Measurements from ENCODE around the gene CKLF.
"Not testable (repeated sequence)": the region's sequence is repeated elsewhere in the genome, so short reads cannot be mapped to it uniquely, and the experiment has no call there.

Gene CKLF, protein sequence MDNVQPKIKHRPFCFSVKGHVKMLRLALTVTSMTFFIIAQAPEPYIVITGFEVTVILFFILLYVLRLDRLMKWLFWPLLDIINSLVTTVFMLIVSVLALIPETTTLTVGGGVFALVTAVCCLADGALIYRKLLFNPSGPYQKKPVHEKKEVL

DNA sequence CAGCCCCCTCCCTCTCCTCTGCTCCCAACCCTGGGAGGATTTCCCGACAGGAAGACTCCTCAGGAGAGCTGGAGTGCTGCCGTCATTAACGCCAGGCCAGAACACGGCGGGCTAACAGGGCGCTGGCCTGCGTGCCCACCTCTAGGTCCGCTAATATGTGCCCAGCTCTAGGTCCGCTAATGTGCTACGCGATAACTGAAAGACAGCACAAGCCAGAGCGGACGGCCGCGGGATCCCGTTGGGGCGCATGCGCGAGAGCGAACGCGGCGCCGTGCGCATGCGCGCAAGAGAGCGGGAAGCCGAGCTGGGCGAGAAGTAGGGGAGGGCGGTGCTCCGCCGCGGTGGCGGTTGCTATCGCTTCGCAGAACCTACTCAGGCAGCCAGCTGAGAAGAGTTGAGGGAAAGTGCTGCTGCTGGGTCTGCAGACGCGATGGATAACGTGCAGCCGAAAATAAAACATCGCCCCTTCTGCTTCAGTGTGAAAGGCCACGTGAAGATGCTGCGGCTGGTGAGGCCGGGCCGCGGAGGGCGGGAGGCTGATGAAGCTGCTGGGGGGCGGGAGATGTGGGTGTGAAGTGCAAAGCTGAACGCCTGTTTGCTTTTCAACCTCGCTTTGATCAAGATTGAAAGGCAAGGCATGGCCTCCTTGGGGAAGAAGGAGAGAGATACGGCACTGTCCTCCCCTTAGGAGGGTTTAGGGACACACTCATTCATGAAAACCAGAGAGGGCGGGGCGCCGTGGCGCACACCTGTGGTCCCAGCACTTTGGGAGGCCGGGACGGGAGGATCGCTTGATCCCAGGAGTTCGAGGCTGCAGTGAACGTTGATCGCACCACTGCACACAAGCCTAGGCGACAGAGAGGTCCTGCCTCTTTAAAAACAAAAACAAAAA lies at the start of gene CKLF:
CKLF (plus strand) TSS at position 291 of the 892 bp plus-strand sequence; CDS start at position 431, 140 bp downstream.
- peak; percentile 75 to 76 for DNase-seq

DNA sequence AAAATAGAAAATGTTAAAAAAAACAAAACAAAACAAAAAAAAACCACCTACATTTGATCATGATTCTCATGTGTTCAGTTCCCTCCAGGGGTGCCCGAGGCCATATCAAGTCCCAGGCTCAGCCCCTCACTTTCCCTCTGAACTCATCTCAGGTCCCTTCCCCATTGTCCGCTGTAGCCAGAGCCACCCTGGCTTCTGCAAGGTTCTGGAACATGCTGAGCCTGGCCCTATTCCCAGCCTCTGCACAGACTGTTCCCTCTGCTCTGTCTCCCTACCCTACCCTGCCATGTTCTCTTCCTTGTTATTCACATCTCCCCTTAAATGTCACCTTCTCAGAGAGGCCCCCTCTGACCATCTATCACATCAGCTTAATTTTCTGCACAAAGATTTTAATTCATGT lies 49.3 kb upstream of the CKLF start:
- no peak for DNase-seq

DNA sequence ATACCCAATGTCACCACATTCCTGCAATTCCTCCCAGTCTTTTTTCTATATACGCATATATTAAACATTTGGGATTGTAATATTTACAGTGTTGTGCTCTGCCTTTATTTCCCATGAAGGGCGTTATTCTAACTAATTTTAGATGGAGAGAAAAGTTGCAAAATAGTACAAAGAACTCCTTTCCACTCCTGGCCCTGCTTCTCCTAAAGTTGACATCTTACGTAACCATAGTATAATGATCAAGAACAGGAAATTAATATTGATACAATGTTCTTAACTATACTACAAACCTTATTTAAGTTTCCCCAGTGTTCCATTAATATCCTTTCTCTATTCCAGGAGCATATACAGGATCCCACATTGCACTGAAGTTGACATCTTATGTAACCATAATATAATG lies 48.8 kb upstream of the CKLF start:
- no peak for DNase-seq

DNA sequence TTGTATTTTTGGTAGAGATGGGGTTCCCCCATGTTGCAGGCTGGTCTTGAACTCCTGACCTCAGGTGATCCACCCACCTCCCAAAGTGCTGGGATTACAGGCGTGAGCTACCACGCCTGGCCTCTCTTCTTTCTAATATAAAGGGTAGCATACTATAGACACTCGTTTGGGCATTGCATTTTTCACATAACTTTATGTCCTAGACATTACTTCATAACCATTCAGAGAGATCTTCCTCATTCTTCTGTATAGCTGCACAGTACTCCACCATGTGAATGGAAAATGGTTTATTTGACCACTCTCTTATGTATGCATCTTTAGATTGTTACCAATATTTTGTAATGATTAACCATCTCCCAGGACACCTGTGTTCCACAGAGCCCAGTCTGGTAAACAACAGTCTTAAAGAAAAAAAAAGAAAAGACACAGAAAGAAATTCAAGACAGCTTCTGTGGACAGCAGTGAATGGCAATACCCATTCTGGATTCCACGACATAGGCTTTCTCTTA lies 44.6 kb upstream of the CKLF start:
- DNase-seq: no peak

DNA sequence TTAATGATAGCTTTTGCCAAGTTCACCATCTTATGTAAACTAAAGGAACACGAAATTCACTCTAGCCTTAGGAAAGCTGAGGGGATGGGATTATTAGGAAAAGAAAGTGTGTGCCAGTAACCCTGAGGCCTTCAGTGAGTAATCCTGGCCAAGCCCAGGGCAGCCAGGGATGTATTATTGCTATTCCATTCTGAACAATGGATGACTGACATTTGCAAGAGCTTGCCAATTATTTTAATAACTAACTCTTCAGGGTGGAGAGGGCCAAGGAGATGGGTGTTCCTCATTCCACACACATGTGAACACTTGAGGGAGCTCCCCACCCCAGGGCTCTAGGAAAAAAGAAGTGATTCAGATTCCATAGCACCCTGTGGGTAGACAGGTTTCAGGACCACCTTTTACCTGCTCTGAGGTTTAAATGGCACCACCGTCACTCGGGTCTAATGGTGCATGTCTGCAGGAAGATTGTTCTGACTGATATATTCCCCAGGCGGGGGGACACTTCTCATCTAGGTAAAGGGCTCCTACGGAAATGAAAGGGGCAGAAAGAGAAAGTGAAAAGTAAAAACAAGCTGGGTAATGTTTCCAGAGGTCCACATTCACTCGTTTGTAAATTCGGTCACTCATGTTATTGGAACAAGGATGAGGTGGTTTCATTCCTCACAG lies 44.0 kb upstream of the CKLF start:
- no peak for DNase-seq

DNA sequence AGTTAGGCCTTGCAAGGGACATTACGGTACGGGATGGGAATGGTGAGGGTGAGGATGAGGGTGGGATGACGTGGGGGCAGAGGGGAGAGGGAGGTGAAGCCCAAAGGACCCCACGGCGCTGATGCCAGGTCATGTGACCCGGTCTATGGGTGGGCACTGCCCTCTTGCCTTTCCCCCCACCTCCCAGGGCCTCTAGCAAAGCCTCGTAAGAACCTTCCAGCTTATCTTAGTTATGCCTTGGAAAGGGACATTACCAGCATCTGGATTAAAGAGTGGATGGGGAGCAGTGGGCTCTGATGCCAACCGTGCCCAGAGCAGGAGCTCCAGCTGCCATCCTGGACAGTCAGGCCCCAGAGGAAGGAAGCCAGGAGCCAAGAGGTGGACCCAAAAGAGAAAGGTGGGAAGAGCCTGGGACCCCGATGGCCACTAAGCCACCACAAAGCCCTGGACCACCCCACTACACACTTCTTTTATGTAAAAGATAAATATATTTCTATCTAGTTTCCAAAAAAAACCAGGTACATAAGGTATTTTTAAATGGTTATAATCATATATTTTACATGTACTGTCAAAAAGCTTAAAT lies 43.4 kb upstream of the CKLF start:
- DNase-seq: no peak

DNA sequence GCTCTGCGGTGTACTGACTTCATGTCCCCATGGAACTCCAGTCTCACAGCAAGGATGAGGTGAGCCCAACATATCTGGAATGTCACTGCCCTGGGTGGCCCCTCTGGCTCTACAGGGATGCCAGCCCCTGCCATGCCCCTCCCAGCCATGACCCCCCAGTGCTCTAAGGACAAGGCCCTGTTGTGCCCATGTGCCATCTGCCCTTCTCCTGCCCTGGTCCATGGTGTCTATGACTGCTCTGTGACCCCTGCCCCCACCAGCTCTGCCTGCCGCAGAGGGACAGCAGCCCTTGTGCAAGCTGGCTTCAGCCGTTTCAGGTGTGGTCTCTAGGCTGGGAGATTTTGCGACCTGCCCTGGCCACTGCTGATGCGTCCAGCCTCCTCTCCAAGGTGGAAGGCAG lies 42.8 kb upstream of the CKLF start:
- no peak for DNase-seq

DNA sequence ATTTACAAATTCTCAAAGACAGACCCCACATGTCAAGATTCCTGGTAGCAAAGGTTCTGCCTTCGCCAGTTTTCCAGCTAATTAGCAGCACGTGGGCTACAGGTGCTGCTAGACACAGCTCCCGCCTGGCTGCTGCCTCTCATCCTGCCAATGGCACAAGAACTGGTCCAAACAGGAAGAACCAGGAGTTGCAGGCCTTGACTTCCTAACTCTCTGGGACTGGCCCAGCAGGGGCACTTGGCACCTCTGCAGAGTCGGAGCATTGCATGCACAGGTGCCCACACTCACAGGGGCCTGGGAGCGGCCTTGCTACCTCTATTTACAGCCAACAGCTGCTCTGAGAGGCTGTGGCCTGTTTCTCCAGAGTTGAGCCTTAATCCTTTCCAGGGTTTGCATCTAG lies 42.1 kb upstream of the CKLF start:
- DNase-seq: no peak

DNA sequence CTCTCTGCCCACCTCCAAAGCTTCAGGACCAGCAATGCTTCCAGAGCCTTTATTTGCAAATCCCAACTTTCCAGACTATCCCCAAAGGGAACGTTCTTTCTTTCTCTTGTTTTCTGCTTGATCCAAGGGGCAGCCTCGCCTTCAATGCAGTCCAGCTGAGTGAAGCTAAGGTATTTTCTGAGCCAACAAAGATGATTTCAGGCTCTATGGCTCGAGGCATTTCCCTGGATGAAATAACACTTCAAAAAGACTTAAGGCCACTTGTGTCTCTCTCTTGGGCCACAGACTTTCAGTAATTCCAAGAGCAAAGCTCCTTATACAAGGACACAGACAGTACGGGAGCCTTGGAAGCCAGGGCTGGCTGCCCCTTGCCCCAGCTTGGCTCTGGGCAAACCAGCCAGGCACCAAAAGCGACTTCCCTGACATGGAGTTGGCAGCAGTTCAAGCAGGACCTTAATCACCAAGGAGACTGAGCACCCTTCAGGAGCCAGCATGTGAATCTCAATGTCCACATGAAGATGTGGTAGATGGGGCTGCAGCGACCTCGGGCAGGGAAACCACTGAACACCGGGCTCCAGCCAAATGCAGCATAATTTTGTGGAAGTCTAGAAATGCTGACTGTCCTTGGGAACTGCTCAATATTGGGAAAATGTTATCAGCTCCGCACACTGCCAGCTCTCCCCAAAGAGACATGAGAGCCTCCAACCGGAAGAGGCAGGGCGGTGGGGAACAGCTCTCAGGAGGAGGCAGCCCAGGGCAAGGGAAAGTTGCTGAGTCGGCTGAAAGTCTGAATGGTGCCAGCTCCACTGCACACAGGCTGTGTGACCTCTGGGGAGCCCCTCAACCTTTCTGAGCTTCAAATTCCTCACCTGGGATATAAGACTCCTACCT lies 41.4 kb upstream of the CKLF start:
- DNase-seq: no peak

DNA sequence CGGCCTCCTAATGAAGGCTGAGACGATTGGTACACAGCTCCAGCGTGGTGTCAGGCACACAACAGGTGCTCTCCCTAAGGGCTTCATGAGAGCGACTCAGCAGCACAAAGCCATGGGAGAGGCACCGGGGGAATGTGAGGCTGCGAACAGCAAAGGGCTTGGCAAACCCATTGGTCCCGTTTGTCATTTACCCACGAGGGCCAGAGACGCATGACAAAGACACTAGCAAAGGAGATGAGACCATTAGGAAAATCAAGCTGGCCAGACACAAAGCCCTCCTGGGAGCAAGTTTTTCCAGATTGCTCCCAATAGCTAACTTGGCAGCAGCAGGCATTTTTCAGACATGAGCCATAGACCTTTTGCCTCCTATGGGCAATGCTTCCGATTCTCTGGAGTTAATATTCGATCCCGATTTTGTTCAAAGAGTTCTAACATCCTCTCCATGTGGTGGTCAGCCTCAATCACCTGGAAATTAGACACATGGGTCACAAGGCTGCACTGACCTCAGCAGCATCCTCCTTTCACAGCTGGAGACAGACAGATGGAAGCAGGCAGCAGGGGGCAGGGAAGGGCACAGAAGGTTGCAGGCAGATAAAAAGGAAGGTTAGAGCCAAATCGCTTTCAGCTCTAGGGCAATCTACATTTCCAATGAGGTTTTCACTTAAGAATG lies 40.6 kb upstream of the CKLF start:
- DNase-seq: no peak

DNA sequence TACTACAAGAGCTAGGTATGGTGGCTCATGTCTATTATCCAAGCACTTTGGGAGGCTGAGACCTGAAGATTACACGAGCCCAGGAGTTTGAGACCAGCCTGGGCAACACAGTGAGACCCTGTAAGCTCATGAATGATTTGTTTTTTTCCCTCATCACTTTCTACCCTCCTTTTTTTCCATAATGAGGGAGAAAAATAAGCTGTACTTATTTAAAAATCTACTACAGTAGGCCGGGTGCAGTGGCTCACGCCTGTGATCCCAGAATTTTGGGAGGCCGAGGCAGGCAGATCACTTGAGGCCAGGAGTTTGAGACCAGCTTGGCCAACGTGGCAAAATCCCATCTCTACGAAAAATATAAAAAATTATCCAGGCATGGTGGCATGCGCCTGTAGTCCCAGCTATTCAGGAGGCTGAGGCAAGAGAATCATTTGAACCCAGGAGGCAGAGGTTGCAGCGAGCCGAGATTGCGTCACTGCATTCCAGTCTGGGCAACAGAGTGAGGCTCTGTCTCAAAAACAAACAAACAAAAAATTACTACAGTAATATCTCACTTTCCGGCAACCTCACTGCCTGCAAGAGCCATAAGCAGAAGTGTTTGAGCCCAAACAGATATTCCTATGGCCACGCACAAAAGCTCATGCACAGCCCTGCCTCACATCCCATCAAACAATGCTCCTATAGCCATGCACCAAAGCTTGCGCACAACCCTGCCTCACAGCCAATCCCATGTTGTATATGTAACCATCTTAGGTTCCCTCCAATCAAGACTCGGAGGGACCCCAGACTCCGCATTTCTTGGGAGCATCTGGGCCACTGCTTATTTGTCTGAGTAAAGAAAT lies 39.9 kb upstream of the CKLF start:
- no peak for DNase-seq

DNA sequence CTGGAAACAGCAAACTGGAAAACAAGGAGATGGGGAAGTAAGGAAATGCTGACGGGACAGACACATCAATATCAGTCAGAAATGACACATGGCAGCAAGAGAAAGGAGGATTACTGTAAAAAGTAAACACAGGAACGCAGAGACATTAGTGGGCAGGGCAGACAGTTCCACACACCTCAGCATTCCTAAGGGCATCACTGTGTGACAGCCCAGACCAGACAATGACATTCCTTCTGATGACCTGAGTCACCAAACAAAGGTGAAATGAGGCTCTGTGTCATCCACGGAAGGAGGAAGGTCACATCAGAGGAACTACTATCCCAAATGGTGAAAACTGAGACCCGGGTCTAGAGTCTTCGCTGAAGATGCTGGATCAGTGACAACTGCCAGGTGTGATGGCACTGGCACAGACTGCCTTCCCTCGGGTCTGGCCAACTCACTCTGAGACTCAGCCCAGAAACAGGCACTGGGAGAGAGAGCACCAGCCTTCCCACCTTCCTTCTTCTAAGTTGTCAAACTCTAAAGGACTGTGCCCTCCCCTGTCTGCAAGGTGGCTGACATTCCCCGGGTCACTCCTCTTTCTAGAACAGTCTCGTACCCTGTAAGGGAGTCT lies 39.2 kb upstream of the CKLF start:
- DNase-seq: no peak

DNA sequence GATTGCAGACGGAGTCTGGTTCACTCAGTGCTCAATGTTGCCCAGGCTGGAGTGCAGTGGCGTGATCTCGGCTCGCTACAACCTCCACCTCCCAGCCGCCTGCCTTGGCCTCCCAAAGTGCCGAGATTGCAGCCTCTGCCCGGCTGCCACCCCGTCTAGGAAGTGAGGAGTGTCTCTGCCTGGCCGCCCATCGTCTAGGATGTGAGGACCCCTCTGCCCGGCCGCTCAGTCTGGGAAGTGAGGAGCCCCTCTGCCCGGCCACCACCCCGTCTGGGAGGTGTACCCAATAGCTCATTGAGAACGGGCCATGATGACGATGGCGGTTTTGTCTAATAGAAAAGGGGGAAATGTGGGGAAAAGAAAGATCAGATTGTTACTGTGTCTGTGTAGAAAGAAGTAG lies 38.0 kb upstream of the CKLF start:
- DNase-seq: not testable (repeated sequence)

DNA sequence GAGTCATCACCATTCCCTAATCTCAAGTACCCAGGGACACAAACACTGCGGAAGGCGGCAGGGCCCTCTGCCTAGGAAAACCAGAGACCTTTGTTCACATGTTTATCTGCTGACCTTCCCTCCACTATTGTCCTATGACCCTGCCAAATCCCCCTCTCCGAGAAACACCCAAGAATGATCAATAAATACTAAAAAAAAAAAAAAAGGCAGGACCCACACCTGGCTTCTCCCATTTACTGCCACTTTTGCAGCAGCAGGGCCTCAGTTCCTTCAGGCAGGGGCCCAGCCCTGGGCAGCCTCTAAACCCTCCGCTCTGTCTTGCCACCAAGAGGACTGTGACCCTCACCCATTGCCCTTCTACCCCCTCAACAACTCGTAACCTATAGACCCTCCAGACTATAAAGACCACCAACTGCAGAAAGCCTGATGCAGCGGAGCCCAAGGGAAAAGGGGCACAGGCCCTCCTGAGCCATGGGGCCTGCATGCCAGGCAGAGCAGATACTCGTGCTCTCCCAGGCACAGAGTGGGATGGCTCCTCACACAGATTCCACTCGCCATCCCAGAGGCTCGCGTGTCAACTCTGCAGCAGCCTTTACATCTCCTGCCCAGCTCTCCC lies 37.3 kb upstream of the CKLF start:
- not testable (repeated sequence) for DNase-seq

DNA sequence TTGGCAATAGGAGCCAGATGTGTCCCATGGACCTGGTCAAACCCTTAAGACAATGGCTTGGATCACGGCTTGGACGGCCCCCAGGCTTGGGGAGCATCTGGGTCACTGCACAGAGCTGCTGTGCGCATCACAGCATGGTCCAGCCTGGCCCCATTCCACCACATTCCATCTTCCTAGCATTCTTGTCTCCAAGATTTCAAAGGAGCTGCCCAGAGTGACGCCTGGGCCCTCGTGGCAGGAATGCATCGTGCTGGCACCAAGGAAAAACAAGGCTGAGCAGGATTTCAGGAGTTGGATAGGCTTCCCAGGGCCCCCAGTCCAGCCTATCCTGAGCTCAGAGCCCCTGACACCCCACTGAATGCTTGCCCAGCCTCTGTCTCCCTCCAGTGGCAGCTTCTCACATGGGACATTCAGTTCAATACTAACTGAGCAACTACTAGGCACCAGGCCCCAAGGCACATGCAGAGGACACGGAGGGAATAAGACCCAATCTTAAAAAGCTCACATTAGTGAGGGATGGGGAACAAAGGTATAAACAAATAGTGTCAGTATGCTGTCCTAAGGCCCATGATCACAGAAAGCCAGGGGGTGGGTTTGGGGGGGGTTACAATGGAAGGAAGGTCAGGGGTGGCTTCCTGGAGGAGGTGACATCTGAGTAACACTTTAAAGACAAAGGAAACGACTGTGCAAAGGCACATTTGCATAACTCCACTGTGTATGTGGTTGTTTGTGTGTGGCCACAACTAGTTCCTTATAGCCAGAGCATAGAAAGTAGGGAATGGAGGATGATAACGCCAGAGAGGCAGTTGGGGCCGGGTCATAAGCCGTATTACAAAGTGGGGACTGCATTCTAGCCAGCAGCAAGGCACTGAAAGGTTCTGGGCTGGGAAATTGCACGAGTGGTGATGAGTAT lies 36.5 kb upstream of the CKLF start:
- DNase-seq: peak in 1 of 2 experiments; percentile 7

DNA sequence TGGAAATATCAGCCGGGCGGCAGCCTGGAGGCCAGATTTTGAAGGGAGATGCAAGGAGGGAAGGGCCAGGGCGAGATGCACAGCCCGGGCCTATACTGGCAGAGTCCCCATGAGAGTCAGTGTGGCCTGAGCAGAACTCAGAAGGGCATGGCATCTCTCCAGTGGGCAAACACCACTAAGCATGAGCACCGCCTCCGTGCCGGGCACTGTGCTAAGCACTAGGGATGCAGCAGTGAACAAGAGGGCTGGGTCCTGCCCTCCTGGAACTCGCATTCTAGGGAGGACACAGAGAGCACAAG lies 35.9 kb upstream of the CKLF start:
- DNase-seq: no peak

DNA sequence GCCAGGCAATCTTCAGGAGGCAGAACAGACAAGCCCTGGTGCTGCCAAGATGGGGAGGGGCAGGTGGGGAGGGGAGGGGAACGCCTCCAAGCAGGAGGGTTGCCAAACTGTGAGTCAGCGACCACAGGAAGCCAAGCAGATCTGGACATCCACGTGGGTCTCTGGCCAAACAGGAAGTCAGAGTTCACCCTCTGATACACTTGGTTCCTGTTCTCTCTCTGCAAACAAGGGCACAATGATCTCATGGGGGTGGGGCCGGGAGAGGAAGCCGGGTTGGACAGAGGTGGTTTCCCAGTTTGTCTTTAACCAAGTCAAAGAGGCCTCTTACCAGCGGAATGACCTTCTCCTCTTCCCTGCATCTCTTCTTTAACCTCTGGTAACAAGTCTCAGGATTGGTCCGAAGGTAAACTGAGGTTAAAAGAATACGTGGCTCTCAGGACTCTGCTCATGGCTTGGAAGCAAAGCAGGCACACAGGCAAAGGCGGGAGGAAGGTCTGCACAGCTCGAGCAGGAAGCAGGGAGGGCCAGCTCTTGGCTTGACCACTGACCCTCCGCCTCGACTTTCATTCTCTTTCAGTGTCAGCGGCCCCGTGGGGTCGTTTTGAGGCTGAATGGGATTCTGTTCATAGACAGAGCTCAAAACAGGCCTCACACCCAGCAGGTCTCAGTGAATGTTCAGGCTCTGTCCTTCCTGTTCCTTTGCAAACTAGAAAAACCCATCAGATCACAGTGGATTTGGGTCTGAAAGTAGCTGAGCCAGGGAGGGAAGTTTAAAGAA lies 35.4 kb upstream of the CKLF start:
- peak; percentile 93 for DNase-seq

All from SHP77 (cell line).